ENCODE measurements around the gene TRABD. TPM values are rescaled to one million over a fixed set of nuclear protein-coding genes. Genes with fewer than 3 reads are reported as not detected.

The TRABD gene
- total RNA-seq, 1 experiment from 2014 or later, result 55.7 TPM

DNA sequence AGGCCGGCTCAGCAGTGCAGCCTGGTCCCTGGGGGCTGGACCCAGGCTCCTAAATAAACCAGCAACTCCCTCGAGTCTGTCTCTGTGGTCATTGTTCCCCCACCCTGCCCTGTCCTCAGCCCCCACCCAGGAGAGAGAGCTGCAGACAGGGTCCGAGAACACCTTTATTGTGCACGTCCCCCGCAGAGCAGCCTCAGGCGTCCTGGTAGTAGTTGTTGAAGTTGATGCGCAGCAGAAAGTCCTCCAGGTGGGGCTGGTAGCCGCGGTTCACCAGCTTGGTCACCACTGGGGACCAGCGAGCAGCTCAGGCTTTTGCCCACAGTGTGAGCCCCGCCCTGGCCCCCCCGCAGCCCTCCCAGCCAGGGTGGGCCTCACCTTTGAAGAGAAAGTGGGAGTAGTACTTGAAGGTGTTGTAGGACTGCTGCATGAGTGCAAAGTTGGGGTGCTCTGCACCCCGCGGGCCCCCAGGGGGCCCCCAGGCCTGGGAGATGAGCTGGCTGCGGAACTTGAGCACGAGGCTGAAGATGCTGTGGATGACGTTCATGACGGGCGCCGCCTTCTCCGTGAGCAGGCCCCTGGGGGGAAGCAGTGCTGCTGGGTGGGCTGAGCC lies 31.9 kb downstream of the TRABD start:
- TF ChIP-seq, protein P1, sequence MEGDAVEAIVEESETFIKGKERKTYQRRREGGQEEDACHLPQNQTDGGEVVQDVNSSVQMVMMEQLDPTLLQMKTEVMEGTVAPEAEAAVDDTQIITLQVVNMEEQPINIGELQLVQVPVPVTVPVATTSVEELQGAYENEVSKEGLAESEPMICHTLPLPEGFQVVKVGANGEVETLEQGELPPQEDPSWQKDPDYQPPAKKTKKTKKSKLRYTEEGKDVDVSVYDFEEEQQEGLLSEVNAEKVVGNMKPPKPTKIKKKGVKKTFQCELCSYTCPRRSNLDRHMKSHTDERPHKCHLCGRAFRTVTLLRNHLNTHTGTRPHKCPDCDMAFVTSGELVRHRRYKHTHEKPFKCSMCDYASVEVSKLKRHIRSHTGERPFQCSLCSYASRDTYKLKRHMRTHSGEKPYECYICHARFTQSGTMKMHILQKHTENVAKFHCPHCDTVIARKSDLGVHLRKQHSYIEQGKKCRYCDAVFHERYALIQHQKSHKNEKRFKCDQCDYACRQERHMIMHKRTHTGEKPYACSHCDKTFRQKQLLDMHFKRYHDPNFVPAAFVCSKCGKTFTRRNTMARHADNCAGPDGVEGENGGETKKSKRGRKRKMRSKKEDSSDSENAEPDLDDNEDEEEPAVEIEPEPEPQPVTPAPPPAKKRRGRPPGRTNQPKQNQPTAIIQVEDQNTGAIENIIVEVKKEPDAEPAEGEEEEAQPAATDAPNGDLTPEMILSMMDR (IDR thresholded peaks at IDR 0.05), result no peak
- TF ChIP-seq TCF7L2 (IDR thresholded peaks at IDR 0.05; ENCODE audit: low read depth, low read length) (no peak), POLR2AphosphoS5 (IDR thresholded peaks at IDR 0.05; ENCODE audit: low read depth, low read length) (no peak), SIN3A (IDR thresholded peaks at IDR 0.05; ENCODE audit: borderline replicate concordance, insufficient read depth, low read depth, low read length) (no peak)
- TF ChIP-seq, protein P2, sequence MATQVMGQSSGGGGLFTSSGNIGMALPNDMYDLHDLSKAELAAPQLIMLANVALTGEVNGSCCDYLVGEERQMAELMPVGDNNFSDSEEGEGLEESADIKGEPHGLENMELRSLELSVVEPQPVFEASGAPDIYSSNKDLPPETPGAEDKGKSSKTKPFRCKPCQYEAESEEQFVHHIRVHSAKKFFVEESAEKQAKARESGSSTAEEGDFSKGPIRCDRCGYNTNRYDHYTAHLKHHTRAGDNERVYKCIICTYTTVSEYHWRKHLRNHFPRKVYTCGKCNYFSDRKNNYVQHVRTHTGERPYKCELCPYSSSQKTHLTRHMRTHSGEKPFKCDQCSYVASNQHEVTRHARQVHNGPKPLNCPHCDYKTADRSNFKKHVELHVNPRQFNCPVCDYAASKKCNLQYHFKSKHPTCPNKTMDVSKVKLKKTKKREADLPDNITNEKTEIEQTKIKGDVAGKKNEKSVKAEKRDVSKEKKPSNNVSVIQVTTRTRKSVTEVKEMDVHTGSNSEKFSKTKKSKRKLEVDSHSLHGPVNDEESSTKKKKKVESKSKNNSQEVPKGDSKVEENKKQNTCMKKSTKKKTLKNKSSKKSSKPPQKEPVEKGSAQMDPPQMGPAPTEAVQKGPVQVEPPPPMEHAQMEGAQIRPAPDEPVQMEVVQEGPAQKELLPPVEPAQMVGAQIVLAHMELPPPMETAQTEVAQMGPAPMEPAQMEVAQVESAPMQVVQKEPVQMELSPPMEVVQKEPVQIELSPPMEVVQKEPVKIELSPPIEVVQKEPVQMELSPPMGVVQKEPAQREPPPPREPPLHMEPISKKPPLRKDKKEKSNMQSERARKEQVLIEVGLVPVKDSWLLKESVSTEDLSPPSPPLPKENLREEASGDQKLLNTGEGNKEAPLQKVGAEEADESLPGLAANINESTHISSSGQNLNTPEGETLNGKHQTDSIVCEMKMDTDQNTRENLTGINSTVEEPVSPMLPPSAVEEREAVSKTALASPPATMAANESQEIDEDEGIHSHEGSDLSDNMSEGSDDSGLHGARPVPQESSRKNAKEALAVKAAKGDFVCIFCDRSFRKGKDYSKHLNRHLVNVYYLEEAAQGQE (IDR thresholded peaks at IDR 0.05; ENCODE audit: insufficient read depth in 1 of 2, low read depth in 2 of 2, low read length in 1 of 2), result no peak
- POLR2A ChIA-PET, result no interaction called here
- DNase-seq (ENCODE audit: low read depth, low spot score), result no peak
- H3K36me3 ChIP-seq (ENCODE audit: control insufficient read depth, insufficient read depth, low read length), result 0 out of 2 replicates have a peak, but pooled peaks cover 2% of the 10 kb centered on the region
- intact Hi-C loops (cut with micrococcal nuclease; ENCODE audit: unreplicated experiment) (no loop called here), in situ Hi-C loops (cut with HindIII; ENCODE audit: low pct_unique_long_range_greater_than_20kb, low sequenced_read_pairs) (no loop called here)
- H3K4me3 ChIP-seq (ENCODE audit: low read depth in 2 of 2, low read length in 2 of 2), result no peak overlapping the region
- CTCF ChIA-PET, result no interaction called here
- BruUV-seq (replicated peaks), result no TSS peak
- ATAC-seq, result no peak
- H3K9me3 ChIP-seq (ENCODE audit: control insufficient read depth, insufficient read depth, low read depth, low read length), result no peaks in the 10 kb centered on the region
- H3K27me3 ChIP-seq (ENCODE audit: control insufficient read depth, insufficient read depth, low read length), result no peaks in the 10 kb centered on the region
- no peaks in the 10 kb centered on the region for H3K4me1 ChIP-seq (ENCODE audit: control insufficient read depth, insufficient read depth, low read length)
- H3K27ac ChIP-seq (ENCODE audit: low read length), result no peak overlapping the region

DNA sequence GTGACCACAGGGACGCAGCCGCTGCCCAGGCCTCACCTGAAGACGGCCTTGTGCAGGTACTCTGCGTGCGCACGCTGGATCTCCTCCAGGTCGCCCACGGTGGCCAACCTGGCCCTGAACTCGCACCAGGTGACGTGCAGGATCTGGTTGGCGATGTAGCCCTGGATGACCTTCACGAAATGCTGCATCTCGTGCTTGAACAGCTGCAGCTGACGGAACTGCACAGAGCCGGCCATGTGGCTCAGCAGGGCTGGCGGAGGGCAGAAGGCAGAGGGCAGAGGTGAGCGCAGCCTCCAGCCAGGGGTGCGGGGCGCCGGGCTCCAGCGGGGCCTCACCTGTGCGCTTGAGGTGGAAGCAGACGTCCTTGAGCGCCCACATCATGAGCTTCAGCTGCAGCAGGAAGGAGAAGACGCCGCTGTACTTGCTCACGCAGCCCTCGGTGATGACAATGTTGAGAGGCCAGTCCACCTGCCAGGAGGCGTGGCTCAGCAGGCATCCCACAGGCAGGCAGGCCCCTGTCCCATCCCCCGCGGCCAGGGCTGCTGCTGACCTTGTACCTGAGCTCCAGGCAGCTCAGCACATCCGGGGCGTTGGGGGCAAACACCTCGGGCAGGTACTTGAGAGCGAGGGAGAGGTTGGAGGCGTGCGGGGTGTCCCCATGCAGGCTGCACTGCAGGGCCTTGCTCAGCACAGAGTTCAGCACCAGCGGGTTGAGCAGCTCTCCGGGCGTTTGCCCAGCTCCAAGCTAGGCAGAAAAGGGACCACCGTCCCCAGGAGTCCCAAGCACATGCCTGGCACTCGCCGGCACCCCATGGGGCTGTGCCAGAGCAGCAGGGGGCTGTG lies 32.7 kb downstream of the TRABD start:
- ChIA-PET CTCF (no interaction called here), POLR2A (interaction anchor here (0.6 kb wide), 1 partner anchor 36 kb away, joined by 8 read pairs; no protein-coding TSS in a partner anchor)
- intact Hi-C loops (cut with micrococcal nuclease; ENCODE audit: unreplicated experiment), result no loop called here
- Histone ChIP-seq H3K9me3 (ENCODE audit: control insufficient read depth, insufficient read depth, low read depth, low read length) (no peaks in the 10 kb centered on the region), H3K27me3 (ENCODE audit: control insufficient read depth, insufficient read depth, low read length) (no peaks in the 10 kb centered on the region), H3K4me3 (ENCODE audit: low read depth in 2 of 2, low read length in 2 of 2) (no peak overlapping the region), H3K36me3 (ENCODE audit: control insufficient read depth, insufficient read depth, low read length) (0 out of 2 replicates have a peak, but pooled peaks cover 2% of the 10 kb centered on the region), H3K27ac (ENCODE audit: low read length) (no peak overlapping the region), H3K4me1 (ENCODE audit: control insufficient read depth, insufficient read depth, low read length) (no peaks in the 10 kb centered on the region)
- DNase-seq (ENCODE audit: low read depth, low spot score) (no peak), ATAC-seq (peak; percentile 14; the same call in 1 of the 2 replicates)
- in situ Hi-C loops (cut with HindIII; ENCODE audit: low pct_unique_long_range_greater_than_20kb, low sequenced_read_pairs), result no loop called here
- TF ChIP-seq TCF7L2 (IDR thresholded peaks at IDR 0.05; ENCODE audit: low read depth, low read length) (no peak), SIN3A (IDR thresholded peaks at IDR 0.05; ENCODE audit: borderline replicate concordance, insufficient read depth, low read depth, low read length) (no peak), POLR2AphosphoS5 (IDR thresholded peaks at IDR 0.05; ENCODE audit: low read depth, low read length) (no peak)
- TF ChIP-seq, protein P1 (IDR thresholded peaks at IDR 0.05), result no peak
- TF ChIP-seq, protein P2 (IDR thresholded peaks at IDR 0.05; ENCODE audit: insufficient read depth in 1 of 2, low read depth in 2 of 2, low read length in 1 of 2), result no peak
- BruUV-seq (replicated peaks), result no TSS peak
